DMS 273 (cell line): ENCODE results near the gene MTA2.

Source experiments
- DNase-seq: peaks from one replicate; lab custom pipeline; 2025; ENCODE audit not compliant: unreplicated experiment; lab: John Stamatoyannopoulos, UW

MTA2 gene

GRCh38 chr11:62547691-62548281 lies 53.9 kb downstream of the MTA2 start:
- DNase-seq = no peak

- no peak for DNase-seq
Observed at GRCh38 chr11:62546929-62547625, 54.6 kb downstream of the MTA2 start.

- DNase-seq = peak; percentile 64
Observed at GRCh38 chr11:62546244-62546928, 55.3 kb downstream of the MTA2 start, which contains the start of gene AHNAK. Gene AHNAK (minus strand): TSS chr11:62546806. CDS start chr11:62536098, 10,708 bp downstream.

GRCh38 chr11:62545437-62546243 lies 56.0 kb downstream of the MTA2 start:
- DNase-seq = peak; percentile 73

- DNase-seq = no peak
Observed at GRCh38 chr11:62544581-62545436, 56.9 kb downstream of the MTA2 start.

- DNase-seq = no peak
Observed at GRCh38 chr11:62543680-62544444, 57.8 kb downstream of the MTA2 start.
